Mononuclear cell (primary cell): ENCODE data around the gene APBA2. TPM values are rescaled to one million over a fixed set of nuclear protein-coding genes. Genes with fewer than 3 reads are reported as not detected.

Source experiments
- H3K27me3 ChIP-seq: 2 replicates; pipeline ENCODE4 v1.6.0; 2011; ENCODE audit warnings: low read length, control low read depth; ENCODE audit not compliant: insufficient read depth
- H3K4me1 ChIP-seq: 2 replicates; pipeline ENCODE4 v1.5.1; 2011; ENCODE audit warnings: mild to moderate bottlenecking, low read length, control low read depth; ENCODE audit not compliant: insufficient read depth
- H3K4me3 ChIP-seq: 2 replicates; pipeline ENCODE4 v1.5.1; 2011; ENCODE audit warnings: mild to moderate bottlenecking, low read length, moderate library complexity
- H3K9me3 ChIP-seq: 2 replicates; pipeline ENCODE4 v1.5.1; 2011; ENCODE audit warnings: low read depth, mild to moderate bottlenecking, control low read depth, low read length
- total RNA-seq: library from RNA; depleted of rRNA; stranded (reverse); fragments of >200 nt; gene quantifications from one replicate; pipeline ENCODE4 v1.2.3, GENCODE V29; 2012

Gene APBA2
- total RNA-seq, 1 donor = 78.6 TPM

- Histone ChIP-seq H3K4me1 (no peaks in the 10 kb centered on the region), H3K4me3 (no peak overlapping the region), H3K9me3 (no peaks in the 10 kb centered on the region), H3K27me3 (no peaks in the 10 kb centered on the region)
Observed at GRCh38 chr15:28978661-28979060, 92.9 kb downstream of the APBA2 start.

- Histone ChIP-seq H3K4me1 (no peaks in the 10 kb centered on the region), H3K27me3 (no peaks in the 10 kb centered on the region), H3K4me3 (no peak overlapping the region), H3K9me3 (no peaks in the 10 kb centered on the region)
Observed at GRCh38 chr15:28979208-28979841, 93.6 kb downstream of the APBA2 start.

GRCh38 chr15:28980709-28981350, 95.1 kb downstream of the APBA2 start:
- H3K9me3 ChIP-seq = no peaks in the 10 kb centered on the region
- no peak overlapping the region for H3K4me3 ChIP-seq
- peaks cover 11% of the 10 kb centered on the region for H3K4me1 ChIP-seq
- H3K27me3 ChIP-seq = no peaks in the 10 kb centered on the region

- no peaks in the 10 kb centered on the region for H3K9me3 ChIP-seq
- H3K4me3 ChIP-seq = no peak overlapping the region
- no peaks in the 10 kb centered on the region for H3K27me3 ChIP-seq
- peaks cover 16% of the 10 kb centered on the region for H3K4me1 ChIP-seq
Observed at GRCh38 chr15:28981351-28981720, 95.6 kb downstream of the APBA2 start.

DNA sequence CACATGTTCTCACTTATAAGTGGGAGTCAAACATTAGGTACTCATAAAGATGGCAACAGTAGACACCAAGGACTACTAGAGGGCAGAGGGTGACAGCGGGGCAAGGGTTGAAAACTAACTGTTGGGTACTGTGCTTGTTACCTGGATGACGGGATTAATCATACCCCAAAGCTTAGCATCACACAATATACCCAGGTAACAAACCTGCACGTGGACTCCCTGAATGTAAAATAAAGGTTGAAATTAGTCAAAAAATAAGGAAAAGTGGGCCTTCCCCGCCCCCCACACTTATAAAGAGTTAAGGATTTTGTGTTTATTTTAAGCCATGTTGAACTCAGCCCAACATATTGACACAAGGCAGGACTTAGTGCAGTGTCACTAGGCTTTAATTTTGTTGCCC, 96.1 kb downstream of the APBA2 start:
- Histone ChIP-seq H3K4me1 (peaks cover 16% of the 10 kb centered on the region), H3K4me3 (no peak overlapping the region), H3K9me3 (no peaks in the 10 kb centered on the region), H3K27me3 (no peaks in the 10 kb centered on the region)

DNA sequence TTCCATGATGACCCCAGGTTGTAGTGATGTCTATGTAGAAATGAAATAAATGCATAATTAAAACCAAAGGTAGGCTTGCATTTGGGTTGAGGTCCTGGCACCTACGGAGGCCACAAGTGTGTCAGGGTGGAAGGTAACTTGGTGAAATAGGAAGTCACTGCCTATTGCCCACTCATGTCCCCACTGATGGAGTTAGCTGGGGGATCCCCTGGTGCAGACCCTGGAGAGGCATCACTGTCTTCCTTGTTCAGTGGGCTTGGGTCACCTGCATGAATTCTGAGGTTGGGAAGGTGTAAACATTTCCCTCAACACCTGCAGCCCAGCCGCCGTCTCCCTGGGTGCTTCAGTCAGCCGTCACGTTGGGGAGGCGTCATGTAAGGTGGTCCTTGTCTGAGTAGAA, 97.1 kb downstream of the APBA2 start:
- Histone ChIP-seq H3K4me3 (no peak overlapping the region), H3K27me3 (no peaks in the 10 kb centered on the region), H3K4me1 (peaks cover 16% of the 10 kb centered on the region), H3K9me3 (no peaks in the 10 kb centered on the region)

- Histone ChIP-seq H3K9me3 (no peaks in the 10 kb centered on the region), H3K27me3 (no peaks in the 10 kb centered on the region), H3K4me3 (no peak overlapping the region), H3K4me1 (peaks cover 16% of the 10 kb centered on the region)
Observed at GRCh38 chr15:28983432-28984311, 97.9 kb downstream of the APBA2 start.

GRCh38 chr15:28984421-28985315, 98.9 kb downstream of the APBA2 start:
- Histone ChIP-seq H3K4me1 (peaks cover 16% of the 10 kb centered on the region), H3K4me3 (no peak overlapping the region), H3K9me3 (no peaks in the 10 kb centered on the region)

GRCh38 chr15:28985316-28985645, 99.5 kb downstream of the APBA2 start:
- no peaks in the 10 kb centered on the region for H3K9me3 ChIP-seq
- H3K4me3 ChIP-seq = no peak overlapping the region
- peaks cover 16% of the 10 kb centered on the region for H3K4me1 ChIP-seq
- no peaks in the 10 kb centered on the region for H3K27me3 ChIP-seq

More at GRCh38 chr15:28984421-28985315, 98.9 kb downstream of the APBA2 start:
- no peaks in the 10 kb centered on the region for H3K27me3 ChIP-seq

DNA sequence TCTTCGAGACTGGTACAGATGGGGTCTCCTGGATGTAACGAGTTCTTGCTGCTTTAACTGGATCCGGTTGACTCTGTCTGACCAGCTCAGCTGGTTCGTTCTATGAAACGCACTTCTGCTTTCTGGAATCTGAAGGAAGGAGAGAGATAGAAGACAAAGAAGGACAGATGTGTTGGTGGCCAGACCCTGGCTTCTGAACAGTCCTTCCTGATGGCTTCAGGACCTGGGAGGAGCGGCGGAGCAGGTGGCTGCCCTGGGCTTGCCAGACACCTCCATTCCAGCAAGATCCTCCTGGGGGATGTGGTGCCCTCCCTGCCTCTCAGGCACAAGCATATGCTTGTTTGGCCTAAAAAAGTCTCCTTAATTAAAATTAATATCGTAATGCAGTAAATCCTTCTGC, 99.9 kb downstream of the APBA2 start:
- H3K4me3 ChIP-seq = no peak overlapping the region
- H3K9me3 ChIP-seq = no peaks in the 10 kb centered on the region
- peaks cover 16% of the 10 kb centered on the region for H3K4me1 ChIP-seq
- no peaks in the 10 kb centered on the region for H3K27me3 ChIP-seq

DNA sequence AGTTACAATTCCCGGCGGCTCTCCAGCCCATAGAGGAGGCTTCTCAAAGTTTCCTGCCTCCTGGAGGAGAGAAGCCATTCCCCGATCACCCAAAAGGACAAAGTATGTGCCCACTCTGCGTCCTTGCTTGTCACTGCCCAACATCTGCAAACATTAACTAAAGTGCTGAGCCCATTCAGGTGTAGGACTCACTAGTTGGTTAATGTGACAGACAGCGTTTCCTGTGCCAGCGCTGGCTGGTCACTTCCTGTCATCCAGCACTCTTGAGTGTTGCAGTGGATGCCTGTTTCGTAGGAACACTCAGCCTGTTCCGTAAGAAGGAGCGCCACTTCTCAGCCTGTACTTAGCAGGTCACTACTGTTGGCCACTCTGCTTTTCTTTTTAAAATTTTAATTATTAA, 100.3 kb downstream of the APBA2 start:
- Histone ChIP-seq H3K4me3 (no peak overlapping the region), H3K9me3 (no peaks in the 10 kb centered on the region), H3K4me1 (peaks cover 16% of the 10 kb centered on the region), H3K27me3 (no peaks in the 10 kb centered on the region)

GRCh38 chr15:28986726-28987125, 101.0 kb downstream of the APBA2 start:
- no peaks in the 10 kb centered on the region for H3K9me3 ChIP-seq
- H3K27me3 ChIP-seq = no peaks in the 10 kb centered on the region
- no peak overlapping the region for H3K4me3 ChIP-seq

GRCh38 chr15:28987337-28987736, 101.6 kb downstream of the APBA2 start:
- H3K4me3 ChIP-seq = no peak overlapping the region
- H3K27me3 ChIP-seq = no peaks in the 10 kb centered on the region
- H3K9me3 ChIP-seq = no peaks in the 10 kb centered on the region
- H3K4me1 ChIP-seq = peaks cover 16% of the 10 kb centered on the region

More at GRCh38 chr15:28986726-28987125, 101.0 kb downstream of the APBA2 start:
- peaks cover 16% of the 10 kb centered on the region for H3K4me1 ChIP-seq

- H3K4me3 ChIP-seq = no peak overlapping the region
- peaks cover 34% of the 10 kb centered on the region for H3K4me1 ChIP-seq
- H3K9me3 ChIP-seq = no peaks in the 10 kb centered on the region
- H3K27me3 ChIP-seq = no peaks in the 10 kb centered on the region
Observed at GRCh38 chr15:28989239-28989830, 103.6 kb downstream of the APBA2 start.
